GM23338 (cell line): ENCODE results near the gene EXPH5.
"Not testable (repeated sequence)": the region's sequence is repeated elsewhere in the genome, so short reads cannot be mapped to it uniquely, and the experiment has no call there.

Experiments used
- CTCF ChIP-seq, 2 experiments: fragments of 200-600 bp in 1 of 2; sonication (generic) in 1 of 2; conservative IDR thresholded peaks; 2 replicates each; pipeline versions ENCODE4 v1.5.1 to v1.6.1; 2016 to 2017; ENCODE audit warnings: antibody characterized with exemption in 2 of 2, low read depth in 2 of 2, mild to moderate bottlenecking in 2 of 2, moderate library complexity in 1 of 2
- EZH2phosphoT487 ChIP-seq: fragments of 200-600 bp; sonication (generic); IDR thresholded peaks from one replicate; pipeline ENCODE4 v1.8.1; 2018; ENCODE audit warnings: antibody characterized with exemption; ENCODE audit not compliant: unreplicated experiment

GRCh38 chr11:108602818-108603217 is 9.2 kb upstream of the EXPH5 start:
- not testable (repeated sequence) for TF ChIP-seq CTCF (conservative IDR thresholded peaks at IDR 0.05; ENCODE audit: low read depth in 2 of 2); EZH2phosphoT487
